ENCODE measurements around the gene CSNK2A1. TPM values are rescaled to one million over a fixed set of nuclear protein-coding genes. Genes with fewer than 3 reads are reported as not detected.

Gene CSNK2A1
- total RNA-seq, 1 donor from 2014 or later = 84.8 TPM

GRCh38 chr20:550611-551010 lies 7.0 kb upstream of the CSNK2A1 start:
- no peaks in the 10 kb centered on the region for H3K9me3 ChIP-seq
- H3K36me3 ChIP-seq = no peaks in the 10 kb centered on the region
- TF ChIP-seq CTCF (IDR thresholded peaks at IDR 0.05) = no peak
- no peak overlapping the region for H3K4me3 ChIP-seq
- H3K4me1 ChIP-seq = no peaks in the 10 kb centered on the region
- peaks cover 10% of the 10 kb centered on the region for H3K27me3 ChIP-seq
- ATAC-seq (no peak), DNase-seq (no peak)
- intact Hi-C loops (cut with DNase I) = no loop called here
- H3K27ac ChIP-seq = no peak overlapping the region

GRCh38 chr20:549722-550496 lies 6.3 kb upstream of the CSNK2A1 start:
- no peak overlapping the region for H3K27ac ChIP-seq
- intact Hi-C loops (cut with DNase I) = no loop called here
- DNase-seq (no peak), ATAC-seq (no peak)
- no peak overlapping the region for H3K4me3 ChIP-seq
- H3K27me3 ChIP-seq = peaks cover 7% of the 10 kb centered on the region
- H3K4me1 ChIP-seq = no peaks in the 10 kb centered on the region
- TF ChIP-seq CTCF (IDR thresholded peaks at IDR 0.05) = no peak
- no peaks in the 10 kb centered on the region for H3K9me3 ChIP-seq
- no peaks in the 10 kb centered on the region for H3K36me3 ChIP-seq

- Histone ChIP-seq H3K36me3 (no peaks in the 10 kb centered on the region), H3K27me3 (peaks cover 5% of the 10 kb centered on the region), H3K4me1 (no peaks in the 10 kb centered on the region), H3K9me3 (no peaks in the 10 kb centered on the region), H3K27ac (no peak overlapping the region), H3K4me3 (no peak overlapping the region)
- DNase-seq (no peak), ATAC-seq (no peak)
- TF ChIP-seq CTCF (IDR thresholded peaks at IDR 0.05) = no peak
- intact Hi-C loops (cut with DNase I) = no loop called here
Measured at GRCh38 chr20:548906-549305, 5.3 kb upstream of the CSNK2A1 start.

GRCh38 chr20:547394-547793 lies 3.8 kb upstream of the CSNK2A1 start:
- TF ChIP-seq CTCF (IDR thresholded peaks at IDR 0.05) = no peak
- no peak overlapping the region for H3K27ac ChIP-seq
- no peak overlapping the region for H3K4me3 ChIP-seq
- H3K36me3 ChIP-seq = no peaks in the 10 kb centered on the region
- H3K4me1 ChIP-seq = peaks cover 2% of the 10 kb centered on the region
- DNase-seq = no peak
- H3K9me3 ChIP-seq = no peaks in the 10 kb centered on the region
- ATAC-seq = no peak
- intact Hi-C loops (cut with DNase I) = no loop called here
- H3K27me3 ChIP-seq = peaks cover 4% of the 10 kb centered on the region

- no peak for DNase-seq
- Histone ChIP-seq H3K27me3 (no peaks in the 10 kb centered on the region), H3K36me3 (no peaks in the 10 kb centered on the region), H3K4me1 (peaks cover 10% of the 10 kb centered on the region), H3K27ac (no peak overlapping the region), H3K4me3 (no peak overlapping the region), H3K9me3 (no peaks in the 10 kb centered on the region)
- no peak for ATAC-seq
- TF ChIP-seq CTCF (IDR thresholded peaks at IDR 0.05) = no peak
- intact Hi-C loops (cut with DNase I) = no loop called here
Measured at GRCh38 chr20:546353-546752, 2.8 kb upstream of the CSNK2A1 start.
